Measurements from ENCODE around the gene CENPT. TPM values are rescaled to one million over a fixed set of nuclear protein-coding genes. Genes with fewer than 3 reads are reported as not detected.

Gene CENPT, protein sequence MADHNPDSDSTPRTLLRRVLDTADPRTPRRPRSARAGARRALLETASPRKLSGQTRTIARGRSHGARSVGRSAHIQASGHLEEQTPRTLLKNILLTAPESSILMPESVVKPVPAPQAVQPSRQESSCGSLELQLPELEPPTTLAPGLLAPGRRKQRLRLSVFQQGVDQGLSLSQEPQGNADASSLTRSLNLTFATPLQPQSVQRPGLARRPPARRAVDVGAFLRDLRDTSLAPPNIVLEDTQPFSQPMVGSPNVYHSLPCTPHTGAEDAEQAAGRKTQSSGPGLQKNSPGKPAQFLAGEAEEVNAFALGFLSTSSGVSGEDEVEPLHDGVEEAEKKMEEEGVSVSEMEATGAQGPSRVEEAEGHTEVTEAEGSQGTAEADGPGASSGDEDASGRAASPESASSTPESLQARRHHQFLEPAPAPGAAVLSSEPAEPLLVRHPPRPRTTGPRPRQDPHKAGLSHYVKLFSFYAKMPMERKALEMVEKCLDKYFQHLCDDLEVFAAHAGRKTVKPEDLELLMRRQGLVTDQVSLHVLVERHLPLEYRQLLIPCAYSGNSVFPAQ
- total RNA-seq, result 100 to 1,000 TPM; 108 to 117 TPM
- polyA plus RNA-seq, result 10 to 100 TPM; 11.8 to 17.8 (median 13.1) TPM
- total RNA-seq, result 45.9 to 125 (median 83.3) reads per million in 6 experiments

DNA sequence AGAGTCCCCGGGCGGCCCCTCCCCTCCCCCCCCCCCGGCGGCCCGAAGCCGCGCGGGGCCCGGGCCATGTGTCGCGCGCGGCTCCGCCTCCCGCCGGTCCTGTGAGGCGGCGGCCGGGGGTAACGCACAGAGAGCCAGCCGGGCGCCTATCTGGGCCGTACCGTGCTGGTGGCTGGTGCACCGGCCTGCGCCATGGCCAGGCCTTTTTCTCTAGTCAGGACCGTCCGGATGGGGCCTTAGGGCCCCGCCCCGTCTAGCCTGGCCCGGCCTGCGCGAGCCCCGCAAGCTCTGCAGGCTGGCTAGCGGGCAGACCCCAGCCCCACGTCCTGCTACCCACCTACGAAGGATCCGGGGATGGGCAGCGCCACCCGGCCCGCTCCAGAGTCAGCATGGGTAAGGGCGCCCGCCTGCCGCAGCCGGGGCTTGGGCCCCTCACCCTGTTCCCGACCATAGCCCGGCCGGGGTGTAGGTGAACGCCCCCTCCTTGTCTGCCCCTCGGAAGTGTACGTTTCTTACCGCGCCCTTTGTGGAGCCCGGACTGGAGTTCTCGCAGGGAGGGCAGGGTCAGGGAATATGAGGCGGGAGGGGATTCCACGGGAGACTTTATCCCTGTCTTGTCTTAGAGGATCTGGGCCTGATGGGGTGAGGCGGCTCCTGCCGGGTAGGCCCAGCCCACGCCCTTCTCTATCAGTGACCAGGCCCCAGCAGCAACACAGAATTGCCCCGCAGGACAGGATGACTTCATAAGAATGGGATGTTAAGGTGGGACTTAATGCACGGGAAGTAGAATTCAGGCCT is at the start of gene CENPT:
CENPT (minus strand) TSS at position 630 of the 798 bp plus-strand sequence. CDS start 13,834 bp downstream, outside the sequence.
- POLR2A ChIA-PET, result interaction anchor here (1.2 to 1.3 kb wide), 3 partner anchors 15 to 366 kb away, joined by 3 to 6 read pairs (median 5); partner anchors contain the start of gene ATP6V0D1
- Mint-ChIP-seq H3K27ac (peak within 1 kb of the TSS; percentile 53 to 96 (median 90)), H3K4me1 (peaks cover 16 to 68% (median 46%) of the 10 kb centered on the region in 4 donors), H3K9me3 (no peaks in the 10 kb centered on the region), H3K27me3 (no peaks in the 10 kb centered on the region), H3K4me3 (peak within 1 kb of the TSS; percentile 80 to 96 (median 89)), H3K36me3 (peaks cover 0 to 3% (median 0%) of the 10 kb centered on the region in 3 donors)
- ATAC-seq (peak; percentile 49 to 52), DNase-seq (peak in 1 of 10 donors; percentile 55)

DNA sequence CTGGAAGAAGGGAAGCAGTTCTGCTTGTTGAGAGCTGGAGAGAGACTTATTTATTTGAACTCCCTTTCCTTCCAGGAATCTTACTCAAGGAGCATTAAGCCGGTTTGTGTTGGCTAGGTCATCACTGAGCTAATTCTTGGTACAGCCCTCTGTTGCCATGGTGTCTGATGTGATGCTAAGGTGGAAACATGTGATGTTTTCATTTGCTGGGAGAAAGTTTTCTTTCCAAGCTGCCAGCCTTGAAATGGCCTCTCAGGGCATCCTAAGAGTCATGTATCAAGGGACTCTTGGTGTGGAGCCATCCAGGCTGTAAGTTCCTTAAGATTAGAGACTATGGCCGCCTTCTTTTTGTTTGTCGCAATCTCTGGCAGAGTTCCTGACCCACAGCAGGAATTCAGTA is 49.7 kb upstream of the CENPT start:
- POLR2A ChIA-PET, result interaction anchor here (0.7 to 1.4 kb wide), 4 partner anchors 14 to 39 kb away, joined by 3 to 4 read pairs (median 3); partner anchors contain the start of genes EDC4 and PSMB10
- Mint-ChIP-seq H3K9me3 (no peaks in the 10 kb centered on the region), H3K4me1 (peaks cover 22 to 67% (median 47%) of the 10 kb centered on the region in 4 donors), H3K36me3 (peaks cover 0 to 18% (median 0%) of the 10 kb centered on the region in 3 donors), H3K27me3 (no peaks in the 10 kb centered on the region), H3K4me3 (peak overlapping the region in 3 of 10 donors; percentile 9 to 49 (median 45)), H3K27ac (peak overlapping the region in 3 of 10 donors; percentile 25 to 75 (median 64))
- DNase-seq (no peak), ATAC-seq (no peak)

DNA sequence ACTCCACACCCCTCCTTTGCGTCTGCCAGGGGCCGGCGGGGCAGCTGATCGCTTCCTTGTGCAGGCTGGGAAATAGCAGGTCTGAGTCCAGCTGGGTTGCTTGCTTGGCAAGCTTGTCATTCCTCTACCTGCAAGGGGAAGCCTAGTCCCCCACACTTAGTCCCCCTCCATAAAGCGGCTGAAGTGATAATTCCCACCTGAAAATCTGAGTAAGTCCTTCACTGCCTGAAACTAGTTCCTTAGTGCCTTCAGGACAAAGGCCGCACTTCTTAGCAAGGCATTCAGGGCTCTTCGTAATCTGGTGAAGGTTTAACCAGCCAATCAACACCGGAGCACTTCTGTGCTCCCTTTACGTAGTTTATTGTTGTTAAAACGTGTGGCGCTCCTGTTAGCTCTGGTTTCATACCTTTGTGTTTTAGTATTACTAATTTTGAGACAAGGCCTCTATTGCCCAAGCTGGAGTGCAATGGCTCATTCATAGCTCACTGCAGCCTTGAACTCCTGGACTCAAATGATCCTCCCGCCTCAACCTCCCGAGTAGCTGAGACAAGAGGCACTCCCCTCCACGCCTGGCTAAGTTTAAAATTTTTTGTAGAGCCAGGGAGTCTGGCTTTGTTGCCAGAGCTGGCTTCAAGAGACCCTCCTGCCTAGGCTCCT is 46.4 kb upstream of the CENPT start:
- no peaks in the 10 kb centered on the region for H3K9me3 Mint-ChIP-seq
- DNase-seq (no peak), ATAC-seq (peak in 1 of 2 donors; percentile 5)
- H3K36me3 Mint-ChIP-seq, result peaks cover 0 to 3% (median 0%) of the 10 kb centered on the region in 3 donors
- H3K4me1 Mint-ChIP-seq, result peaks cover 15 to 54% (median 41%) of the 10 kb centered on the region in 4 donors
- peak overlapping the region; percentile 73 to 99 (median 97) for H3K27ac Mint-ChIP-seq
- no peaks in the 10 kb centered on the region for H3K27me3 Mint-ChIP-seq
- POLR2A ChIA-PET, result interaction anchor here (0.6 to 3.2 kb wide), 5 partner anchors 10 to 51 kb away, joined by 3 to 15 read pairs (median 7); partner anchors contain the start of genes EDC4 and PSMB10
- H3K4me3 Mint-ChIP-seq, result peak overlapping the region; percentile 89 to 99 (median 94)

DNA sequence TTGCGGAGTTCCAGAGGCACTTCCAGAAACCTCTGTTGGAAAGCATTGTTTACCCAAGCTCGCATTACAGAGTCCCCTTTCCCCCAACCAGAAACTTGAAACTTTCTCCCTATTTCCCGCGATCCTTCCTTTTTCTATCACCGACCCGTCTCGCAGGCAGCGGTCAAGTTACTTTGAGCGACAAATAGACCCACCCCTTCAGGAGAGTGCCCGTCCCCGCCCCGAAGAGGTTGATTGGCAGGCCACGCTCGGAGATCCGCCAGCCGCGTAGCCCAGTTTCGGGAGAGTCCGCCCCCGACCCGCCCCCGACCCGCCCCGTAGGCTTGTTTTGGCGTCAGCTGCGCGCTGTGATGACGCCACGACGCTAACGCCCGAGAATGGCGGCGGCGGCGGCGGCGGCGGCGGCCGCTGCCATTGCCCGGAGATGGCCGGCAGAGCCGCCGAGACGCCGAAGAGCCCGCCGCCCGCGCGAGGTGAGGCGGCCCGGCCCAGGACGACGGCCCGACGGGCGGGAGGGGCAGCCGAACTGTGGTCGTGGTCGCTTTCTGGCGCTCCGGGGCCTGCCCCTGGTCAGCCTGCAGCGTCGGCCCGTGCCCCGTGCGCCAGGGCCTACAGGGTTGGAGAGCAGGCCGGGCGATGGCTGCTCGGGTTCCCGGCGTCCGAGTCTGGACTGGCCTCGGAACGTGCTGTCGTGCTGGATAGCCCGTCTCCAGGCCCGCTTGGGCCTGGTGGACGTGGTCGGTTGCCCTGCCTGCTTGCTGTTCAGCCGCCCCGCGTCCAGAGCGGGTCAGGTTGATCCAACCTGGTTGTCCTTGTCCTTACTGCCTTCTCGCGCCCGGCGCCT is 45.6 kb upstream of the CENPT start, which contains the start of gene PSKH1:
PSKH1 (plus strand) TSS at position 356 of the 844 bp plus-strand sequence. CDS start 15,496 bp downstream, outside the sequence.
- POLR2A ChIA-PET, result interaction anchor here (0.6 to 3.2 kb wide), 11 partner anchors 11 to 372 kb away, joined by 3 to 15 read pairs (median 3); partner anchors contain the start of genes EDC4 and PSMB10
- Mint-ChIP-seq H3K27ac (peak within 1 kb of the TSS; percentile 73 to 99 (median 97)), H3K9me3 (no peaks in the 10 kb centered on the region), H3K27me3 (no peaks in the 10 kb centered on the region), H3K4me1 (peaks cover 15 to 48% (median 39%) of the 10 kb centered on the region in 4 donors), H3K4me3 (peak within 1 kb of the TSS; percentile 89 to 99 (median 94)), H3K36me3 (peaks cover 0 to 3% (median 0%) of the 10 kb centered on the region in 3 donors)
- ATAC-seq, result peak; percentile 97 to 98
- peak; percentile 82 to 96 (median 89) for DNase-seq

DNA sequence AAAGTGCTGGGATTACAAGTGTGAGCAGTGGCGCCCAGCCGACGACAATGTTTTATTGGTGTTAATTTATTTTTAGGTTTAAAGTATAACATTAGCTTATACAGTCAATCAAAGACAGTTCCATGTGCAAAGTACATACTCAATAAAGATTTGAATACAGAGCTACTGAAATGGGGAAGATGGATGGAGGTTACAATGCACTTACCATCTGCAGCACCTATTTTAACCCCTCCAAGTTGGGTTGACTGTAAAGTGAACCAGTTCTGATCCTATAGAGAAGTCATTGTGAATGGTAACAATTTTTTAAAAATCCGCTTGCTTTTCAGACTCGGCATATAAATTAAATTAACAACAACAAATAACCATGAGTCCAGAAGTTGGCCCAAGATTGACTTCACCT is 44.9 kb upstream of the CENPT start:
- H3K4me1 Mint-ChIP-seq, result peaks cover 13 to 45% (median 36%) of the 10 kb centered on the region in 4 donors
- H3K4me3 Mint-ChIP-seq, result peak overlapping the region; percentile 85 to 96 (median 92)
- DNase-seq (no peak), ATAC-seq (no peak)
- H3K27me3 Mint-ChIP-seq, result no peaks in the 10 kb centered on the region
- peaks cover 0 to 7% (median 0%) of the 10 kb centered on the region in 3 donors for H3K36me3 Mint-ChIP-seq
- H3K9me3 Mint-ChIP-seq, result no peaks in the 10 kb centered on the region
- peak overlapping the region; percentile 73 to 97 (median 92) for H3K27ac Mint-ChIP-seq
- POLR2A ChIA-PET, result interaction anchor here (0.6 to 3.2 kb wide), 12 partner anchors 10 to 371 kb away, joined by 3 to 15 read pairs (median 3); partner anchors contain the start of genes EDC4, PSMB10, RANBP10 and TSNAXIP1

DNA sequence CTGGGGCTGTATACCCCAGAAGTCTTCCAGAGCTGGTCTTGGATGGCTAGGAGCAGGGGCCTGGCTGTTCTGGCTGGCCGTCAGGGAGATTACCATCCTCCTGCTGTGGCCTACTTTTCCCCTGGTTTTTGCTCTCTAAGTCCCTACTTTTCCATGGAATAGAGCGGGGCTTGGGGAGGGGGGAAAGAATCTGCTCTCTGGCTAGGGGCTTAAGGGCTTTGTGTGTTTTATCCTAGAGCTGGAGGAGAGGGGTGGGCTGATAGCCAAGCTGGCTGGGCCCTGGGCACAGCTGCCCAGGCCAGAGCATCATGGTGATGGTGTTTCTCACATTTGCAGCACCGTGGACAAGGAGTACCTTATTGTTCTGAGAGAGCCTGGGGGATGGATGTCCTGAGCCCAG is 40.8 kb upstream of the CENPT start:
- Mint-ChIP-seq H3K36me3 (peaks cover 0 to 26% (median 5%) of the 10 kb centered on the region in 3 donors), H3K27me3 (no peaks in the 10 kb centered on the region), H3K9me3 (no peaks in the 10 kb centered on the region), H3K27ac (no peak overlapping the region), H3K4me1 (peaks cover 5 to 11% (median 9%) of the 10 kb centered on the region in 4 donors), H3K4me3 (no peak overlapping the region)
- POLR2A ChIA-PET, result no interaction called here
- DNase-seq (no peak), ATAC-seq (no peak)

DNA sequence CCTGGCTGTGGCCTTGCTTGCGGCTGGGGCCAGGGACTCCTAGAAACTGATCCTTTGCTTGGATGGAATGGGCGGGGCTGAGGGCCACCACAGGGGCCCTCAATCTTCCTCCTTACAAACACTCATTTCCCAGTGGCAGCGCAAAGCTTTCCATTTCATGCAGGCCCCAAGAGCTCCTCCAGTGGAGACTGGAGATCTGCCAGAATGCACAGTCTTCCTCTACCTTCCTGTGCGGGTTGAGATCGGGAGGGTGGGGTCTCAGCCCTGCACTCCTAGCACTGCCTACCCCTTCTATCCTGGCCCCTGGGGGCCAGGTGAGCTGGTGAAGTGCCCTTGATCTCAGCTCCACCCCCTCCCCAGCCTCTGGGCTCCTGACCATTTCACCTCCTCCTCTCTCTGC is 38.9 kb upstream of the CENPT start:
- Mint-ChIP-seq H3K4me3 (no peak overlapping the region), H3K27me3 (no peaks in the 10 kb centered on the region), H3K27ac (peak overlapping the region in 4 of 10 donors; percentile 6 to 79 (median 48)), H3K36me3 (peaks cover 0 to 39% (median 12%) of the 10 kb centered on the region in 3 donors), H3K9me3 (no peaks in the 10 kb centered on the region), H3K4me1 (peaks cover 0 to 7% (median 4%) of the 10 kb centered on the region in 4 donors)
- DNase-seq (no peak), ATAC-seq (no peak)
- POLR2A ChIA-PET, result interaction anchor here (0.6 to 1.2 kb wide), 3 partner anchors 15 to 101 kb away, joined by 3 to 4 read pairs (median 3); no protein-coding TSS in a partner anchor

DNA sequence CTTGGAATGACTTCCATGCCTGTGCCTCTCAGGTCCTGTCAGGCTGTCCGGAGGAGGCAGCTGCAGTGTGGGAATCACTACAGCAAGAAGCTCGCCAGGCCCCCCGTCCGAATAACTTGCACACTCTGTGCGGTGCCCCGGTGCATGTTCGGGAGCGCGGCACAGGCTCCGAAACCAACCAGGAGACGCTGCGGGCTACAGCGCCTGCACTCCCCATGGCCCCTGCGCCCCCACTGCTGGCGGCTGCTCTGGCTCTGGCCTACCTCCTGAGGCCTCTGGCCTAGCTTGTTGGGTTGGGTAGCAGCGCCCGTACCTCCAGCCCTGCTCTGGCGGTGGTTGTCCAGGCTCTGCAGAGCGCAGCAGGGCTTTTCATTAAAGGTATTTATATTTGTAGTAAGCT is 38.5 kb upstream of the CENPT start:
- Mint-ChIP-seq H3K27ac (peak overlapping the region in 1 of 10 donors; percentile 79), H3K36me3 (peaks cover 0 to 44% (median 13%) of the 10 kb centered on the region in 3 donors), H3K27me3 (no peaks in the 10 kb centered on the region), H3K4me1 (peaks cover 0 to 7% (median 4%) of the 10 kb centered on the region in 4 donors), H3K4me3 (no peak overlapping the region), H3K9me3 (no peaks in the 10 kb centered on the region)
- POLR2A ChIA-PET, result interaction anchor here (0.6 to 1.5 kb wide), 4 partner anchors 14 to 155 kb away, joined by 3 to 5 read pairs (median 4); no protein-coding TSS in a partner anchor
- ATAC-seq (no peak), DNase-seq (no peak)

DNA sequence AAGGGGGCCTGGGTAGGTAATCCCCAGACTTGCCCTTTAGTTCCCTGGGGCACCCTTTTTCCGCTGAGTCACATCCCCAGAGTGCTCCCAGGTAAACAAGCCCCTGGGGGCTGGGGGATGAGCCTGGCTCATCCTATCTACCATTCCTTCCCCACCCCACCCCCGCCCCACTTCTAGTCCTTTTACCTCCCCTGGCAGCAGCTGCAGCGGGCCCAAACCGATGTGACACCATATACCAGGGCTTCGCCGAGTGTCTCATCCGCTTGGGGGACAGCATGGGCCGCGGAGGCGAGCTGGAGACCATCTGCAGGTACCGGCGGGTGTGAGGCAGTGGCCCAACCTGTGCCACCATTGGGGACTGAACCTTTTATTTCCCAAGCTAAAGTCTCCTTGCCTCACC is 38.1 kb upstream of the CENPT start:
- Mint-ChIP-seq H3K4me1 (peaks cover 0 to 7% (median 4%) of the 10 kb centered on the region in 4 donors), H3K36me3 (peaks cover 0 to 46% (median 13%) of the 10 kb centered on the region in 3 donors), H3K27ac (no peak overlapping the region), H3K27me3 (no peaks in the 10 kb centered on the region), H3K4me3 (no peak overlapping the region), H3K9me3 (no peaks in the 10 kb centered on the region)
- ATAC-seq (no peak), DNase-seq (no peak)
- POLR2A ChIA-PET, result interaction anchor here (0.7 to 1.5 kb wide), 3 partner anchors 14 to 155 kb away, joined by 3 to 5 read pairs (median 3); no protein-coding TSS in a partner anchor

DNA sequence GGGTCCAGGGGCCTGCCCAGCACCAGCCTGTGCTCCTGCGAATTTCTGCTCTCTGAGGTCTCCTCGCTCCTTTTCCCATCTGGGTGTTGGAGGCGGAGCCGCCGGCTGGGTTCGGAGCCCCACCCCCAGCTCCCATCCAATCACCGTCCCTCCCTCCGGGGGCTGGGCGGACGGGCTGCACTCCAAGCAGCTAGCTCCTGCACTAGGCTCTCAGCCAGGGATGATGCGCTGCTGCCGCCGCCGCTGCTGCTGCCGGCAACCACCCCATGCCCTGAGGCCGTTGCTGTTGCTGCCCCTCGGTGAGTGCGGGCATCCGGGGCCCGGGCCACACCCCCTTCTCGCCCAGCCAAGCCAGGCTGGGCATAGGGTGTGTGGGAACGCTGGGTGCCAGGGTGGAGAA is 37.2 kb upstream of the CENPT start, which contains the start of gene NRN1L:
NRN1L (plus strand) TSS at position 202 of the 400 bp plus-strand sequence; CDS start at position 221, 19 bp downstream.
- POLR2A ChIA-PET, result interaction anchor here (1.3 to 3.2 kb wide), 4 partner anchors 11 to 181 kb away, joined by 4 to 14 read pairs (median 6); partner anchors contain the start of genes EDC4 and PSMB10
- Mint-ChIP-seq H3K27ac (peak within 1 kb of the TSS in 4 of 10 donors; percentile 47 to 76 (median 53)), H3K9me3 (no peaks in the 10 kb centered on the region), H3K27me3 (no peaks in the 10 kb centered on the region), H3K36me3 (peaks cover 0 to 52% (median 13%) of the 10 kb centered on the region in 3 donors), H3K4me1 (peaks cover 0 to 7% (median 5%) of the 10 kb centered on the region in 4 donors), H3K4me3 (no peak within 1 kb of the TSS)
- DNase-seq (no peak), ATAC-seq (no peak)

Data from naive thymus-derived CD8-positive, alpha-beta T cell (primary cell).